Prostate gland (tissue), 2 donors: ENCODE measurements around the gene PDYN.

ENCODE experiments used
- POLR2A ChIP-seq: fragments of 450-650 bp; IDR thresholded peaks from one replicate; pipeline ENCODE4 v1.6.1; 2016; ENCODE audit warnings: antibody characterized with exemption, mild to moderate bottlenecking
- POLR2AphosphoS5 ChIP-seq: sonication (generic); formaldehyde crosslinking; IDR thresholded peaks from one replicate; pipeline ENCODE4 v1.6.1; 2017; ENCODE audit warnings: antibody characterized with exemption
- TF ChIP-seq, protein P1 (sequence below), 4 experiments: fragments of 200-600 bp in 2 of 4; fragments of 450-650 bp in 2 of 4; sonication (generic) in 2 of 4; IDR thresholded peaks; 1 replicate in 3 of 4; 2 replicates in 1 of 4; pipeline ENCODE4 v1.5.1; 2016 to 2019; ENCODE audit warnings: antibody characterized with exemption in 4 of 4, mild to moderate bottlenecking in 2 of 4, moderate library complexity in 2 of 4

DNA sequence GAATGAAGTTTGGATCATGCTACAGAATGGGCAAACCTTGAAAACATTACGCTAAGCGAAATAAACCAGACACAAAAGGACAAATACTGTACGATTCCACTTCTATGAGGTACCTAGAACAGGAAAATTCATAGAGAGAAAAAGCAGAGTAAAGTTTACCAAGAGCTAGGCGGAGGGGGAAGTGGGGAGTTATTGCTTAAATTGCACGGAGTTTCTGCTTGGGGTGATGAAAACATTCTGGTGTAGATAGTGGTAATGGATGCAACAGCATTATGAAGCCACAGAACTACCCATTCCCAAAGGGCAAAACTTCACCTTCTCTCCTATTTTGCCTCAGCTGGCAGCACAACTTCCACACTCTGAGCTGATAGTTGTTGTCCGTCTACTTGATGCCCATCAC is 6.4 kb upstream of the PDYN start:
- TF ChIP-seq POLR2AphosphoS5 (no peak), POLR2A (no peak)
- TF ChIP-seq, protein P1, sequence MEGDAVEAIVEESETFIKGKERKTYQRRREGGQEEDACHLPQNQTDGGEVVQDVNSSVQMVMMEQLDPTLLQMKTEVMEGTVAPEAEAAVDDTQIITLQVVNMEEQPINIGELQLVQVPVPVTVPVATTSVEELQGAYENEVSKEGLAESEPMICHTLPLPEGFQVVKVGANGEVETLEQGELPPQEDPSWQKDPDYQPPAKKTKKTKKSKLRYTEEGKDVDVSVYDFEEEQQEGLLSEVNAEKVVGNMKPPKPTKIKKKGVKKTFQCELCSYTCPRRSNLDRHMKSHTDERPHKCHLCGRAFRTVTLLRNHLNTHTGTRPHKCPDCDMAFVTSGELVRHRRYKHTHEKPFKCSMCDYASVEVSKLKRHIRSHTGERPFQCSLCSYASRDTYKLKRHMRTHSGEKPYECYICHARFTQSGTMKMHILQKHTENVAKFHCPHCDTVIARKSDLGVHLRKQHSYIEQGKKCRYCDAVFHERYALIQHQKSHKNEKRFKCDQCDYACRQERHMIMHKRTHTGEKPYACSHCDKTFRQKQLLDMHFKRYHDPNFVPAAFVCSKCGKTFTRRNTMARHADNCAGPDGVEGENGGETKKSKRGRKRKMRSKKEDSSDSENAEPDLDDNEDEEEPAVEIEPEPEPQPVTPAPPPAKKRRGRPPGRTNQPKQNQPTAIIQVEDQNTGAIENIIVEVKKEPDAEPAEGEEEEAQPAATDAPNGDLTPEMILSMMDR (IDR thresholded peaks at IDR 0.05) = no peak
